GM23338 (cell line): ENCODE measurements around the gene DENND5A. TPM values are rescaled to one million over a fixed set of nuclear protein-coding genes. Genes with fewer than 3 reads are reported as not detected.

Source experiments
- ATAC-seq: fragments of 200-7000 bp; cut with Tn5 transposase; 3 replicates; pipeline ENCODE4 v1.9.1; 2020
- DNase-seq: peaks from one replicate; pipeline ENCODE4 v3.0.0-alpha.2; 2015; ENCODE audit warnings: low spot score
- H2AFZ ChIP-seq: fragments of 200-600 bp; sonication (generic); 2 replicates; pipeline ENCODE4 v1.8.0; 2016; ENCODE audit warnings: antibody characterized with exemption, mild to moderate bottlenecking, moderate library complexity
- H3F3A ChIP-seq: fragments of 200-600 bp; sonication (generic); replicated peaks from 2 replicates; pipeline ENCODE4 v1.8.0; 2017; ENCODE audit warnings: antibody characterized with exemption, mixed run types, low read depth
- H3K27ac ChIP-seq: fragments of 200-600 bp; sonication (generic); 2 replicates; pipeline ENCODE4 v1.6.1; 2016; ENCODE audit warnings: low read depth
- H3K27me3 ChIP-seq: fragments of 200-600 bp; sonication (generic); 2 replicates; pipeline ENCODE4 v1.8.0; 2016; ENCODE audit warnings: mild to moderate bottlenecking, mixed run types, moderate library complexity; ENCODE audit not compliant: insufficient read depth
- H3K36me3 ChIP-seq: fragments of 200-600 bp; sonication (generic); 2 replicates; pipeline ENCODE4 v1.8.0; 2016; ENCODE audit warnings: mild to moderate bottlenecking; ENCODE audit not compliant: insufficient read depth
- H3K4me1 ChIP-seq: fragments of 200-600 bp; sonication (generic); 2 replicates; pipeline ENCODE4 v1.8.0; 2016; ENCODE audit warnings: mild to moderate bottlenecking, moderate library complexity; ENCODE audit not compliant: insufficient read depth
- H3K4me2 ChIP-seq: fragments of 200-600 bp; sonication (generic); 2 replicates; pipeline ENCODE4 v1.7.1; 2017; ENCODE audit warnings: mixed run types
- H3K4me3 ChIP-seq: fragments of 200-600 bp; sonication (generic); 2 replicates; pipeline ENCODE4 v1.6.1; 2016; ENCODE audit warnings: mixed run types
- H3K79me2 ChIP-seq: fragments of 200-600 bp; sonication (generic); replicated peaks from 2 replicates; pipeline ENCODE4 v1.8.0; 2017; ENCODE audit warnings: mild to moderate bottlenecking; ENCODE audit not compliant: insufficient read depth
- H3K9me2 ChIP-seq: fragments of 200-600 bp; sonication (generic); 2 replicates; pipeline ENCODE4 v1.8.0; 2017; ENCODE audit not compliant: insufficient read depth
- H4K20me1 ChIP-seq: fragments of 200-600 bp; sonication (generic); replicated peaks from 2 replicates; pipeline ENCODE4 v1.8.0; 2017; ENCODE audit warnings: mild to moderate bottlenecking; ENCODE audit not compliant: insufficient read depth
- H3K27ac Mint-ChIP-seq: 2 replicates; pipeline ENCODE4 v1.8.0; 2020; ENCODE audit warnings: inconsistent platforms, mild to moderate bottlenecking, moderate library complexity, mixed read lengths
- H3K27me3 Mint-ChIP-seq: 3 replicates; pipeline ENCODE4 v1.8.0; 2022; ENCODE audit warnings: low read depth, mild to moderate bottlenecking, moderate library complexity, mixed read lengths, inconsistent platforms; ENCODE audit not compliant: insufficient read depth, poor library complexity
- H3K36me3 Mint-ChIP-seq: 3 replicates; pipeline ENCODE4 v1.8.0; 2021; ENCODE audit warnings: low read depth, mild to moderate bottlenecking, inconsistent platforms, moderate library complexity, mixed read lengths
- H3K4me1 Mint-ChIP-seq: 3 replicates; pipeline ENCODE4 v1.8.0; 2020; ENCODE audit warnings: mild to moderate bottlenecking, inconsistent platforms, mixed read lengths
- H3K4me3 Mint-ChIP-seq: 3 replicates; pipeline ENCODE4 v1.8.0; 2021; ENCODE audit warnings: moderate library complexity, mild to moderate bottlenecking, inconsistent platforms, mixed read lengths
- H3K9me3 Mint-ChIP-seq: 3 replicates; pipeline ENCODE4 v1.8.0; 2020; ENCODE audit warnings: moderate library complexity, mild to moderate bottlenecking, inconsistent platforms, mixed read lengths
- CREB1 ChIP-seq: fragments of 250-450 bp; sonication (Bioruptor Pico); IDR thresholded peaks from 2 replicates; pipeline ENCODE4 v1.5.0; 2020; ENCODE audit warnings: low read depth, mild to moderate bottlenecking, moderate library complexity
- EZH2 ChIP-seq: fragments of 200-600 bp; sonication (generic); IDR thresholded peaks from one replicate; pipeline ENCODE4 v1.8.0; 2017; ENCODE audit warnings: antibody characterized with exemption, mild to moderate bottlenecking, low read depth; ENCODE audit not compliant: unreplicated experiment
- EZH2phosphoT487 ChIP-seq: fragments of 200-600 bp; sonication (generic); IDR thresholded peaks from one replicate; pipeline ENCODE4 v1.8.1; 2018; ENCODE audit warnings: antibody characterized with exemption; ENCODE audit not compliant: unreplicated experiment
- JUNB ChIP-seq: IDR thresholded peaks from one replicate; pipeline ENCODE4 v1.6.1; 2016; ENCODE audit warnings: antibody characterized with exemption; ENCODE audit not compliant: unreplicated experiment
- NANOG ChIP-seq: IDR thresholded peaks from 2 replicates; pipeline ENCODE4 v1.6.1; 2016; ENCODE audit warnings: antibody characterized with exemption, borderline replicate concordance
- STAT1 ChIP-seq: IDR thresholded peaks from one replicate; pipeline ENCODE4 v1.6.1; 2016; ENCODE audit warnings: antibody characterized with exemption; ENCODE audit not compliant: unreplicated experiment
- ZNF114 ChIP-seq: fragments of 250-450 bp; sonication (Bioruptor Pico); IDR thresholded peaks from 2 replicates; pipeline ENCODE4 v1.5.0; 2020; ENCODE audit warnings: mild to moderate bottlenecking, moderate library complexity
- ZNF331 ChIP-seq: fragments of 250-450 bp; sonication (Bioruptor Pico); IDR thresholded peaks from 2 replicates; pipeline ENCODE4 v1.5.0; 2020; ENCODE audit warnings: low read depth, mild to moderate bottlenecking, moderate library complexity
- polyA plus RNA-seq: library from polyadenylated mRNA; unstranded; fragments of >200 nt; fragmentation: Nextera tagmentation; extraction: Ambion mirVana; gene quantifications from 2 replicates; pipeline ENCODE4 v1.2.1, GENCODE V29; 2016
- total RNA-seq: library from RNA; depleted of rRNA; stranded (reverse); fragments of >200 nt; shearing (Covaris generic); gene quantifications from 2 replicates; pipeline ENCODE4 v1.2.3, GENCODE V29; 2014
- TF ChIP-seq, protein P1 (sequence below), 2 experiments: fragments of 200-600 bp in 1 of 2; sonication (generic) in 1 of 2; conservative IDR thresholded peaks; 2 replicates each; pipeline versions ENCODE4 v1.5.1 to v1.6.1; 2016 to 2017; ENCODE audit warnings: antibody characterized with exemption in 2 of 2, low read depth in 2 of 2, mild to moderate bottlenecking in 2 of 2, moderate library complexity in 1 of 2
- TF ChIP-seq, protein P2 (sequence below): IDR thresholded peaks from one replicate; pipeline ENCODE4 v1.6.1; 2018; ENCODE audit warnings: antibody characterized with exemption; ENCODE audit not compliant: unreplicated experiment
- TF ChIP-seq, protein P3 (sequence below): IDR thresholded peaks from 2 replicates; pipeline ENCODE4 v1.6.1; 2016; ENCODE audit warnings: antibody characterized with exemption

Gene DENND5A
- total and polyA plus RNA-seq, 2 experiments from 2014 or later: 28.1 to 56.3 TPM

DNA sequence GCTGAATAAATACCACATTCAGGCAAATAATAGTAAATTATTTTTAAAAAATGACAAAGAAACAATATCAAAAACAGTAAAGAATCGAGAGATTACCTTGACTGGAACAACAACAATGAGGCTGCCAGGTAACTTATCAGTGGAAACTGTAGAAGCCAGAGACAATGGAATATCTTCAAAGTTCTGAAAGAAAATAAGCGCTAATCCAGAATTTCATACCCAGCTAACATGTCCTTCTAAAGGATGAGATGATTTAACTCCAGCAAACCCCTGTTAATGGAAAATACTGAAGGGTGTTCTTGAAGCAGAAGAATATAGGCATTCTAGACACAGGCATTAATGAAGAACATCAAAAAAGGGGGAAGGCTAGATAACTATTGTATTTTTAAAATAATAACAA lies 153.1 kb downstream of the DENND5A start:
- DNase-seq (no peak), ATAC-seq (no peak)
- peaks cover 11% of the 10 kb centered on the region for H3K36me3 ChIP-seq
- Mint-ChIP-seq H3K4me3 (no peak overlapping the region), H3K9me3 (peaks cover 29% of the 10 kb centered on the region), H3K27ac (no peak overlapping the region), H3K4me1 (no peaks in the 10 kb centered on the region), H3K36me3 (peaks cover 16% of the 10 kb centered on the region; the same call in 2 of the 3 replicates), H3K27me3 (no peaks in the 10 kb centered on the region)
- H3K27ac ChIP-seq: no peak overlapping the region
- H4K20me1 ChIP-seq: no peaks in the 10 kb centered on the region
- no peaks in the 10 kb centered on the region for H3K4me1 ChIP-seq
- H3K4me2 ChIP-seq: no peak overlapping the region
- no peak overlapping the region for H2AFZ ChIP-seq
- H3K79me2 ChIP-seq: no peaks in the 10 kb centered on the region
- no peak overlapping the region for H3K4me3 ChIP-seq
- no peaks in the 10 kb centered on the region for H3K9me2 ChIP-seq
- H3K27me3 ChIP-seq: no peaks in the 10 kb centered on the region
- TF ChIP-seq, protein P1, sequence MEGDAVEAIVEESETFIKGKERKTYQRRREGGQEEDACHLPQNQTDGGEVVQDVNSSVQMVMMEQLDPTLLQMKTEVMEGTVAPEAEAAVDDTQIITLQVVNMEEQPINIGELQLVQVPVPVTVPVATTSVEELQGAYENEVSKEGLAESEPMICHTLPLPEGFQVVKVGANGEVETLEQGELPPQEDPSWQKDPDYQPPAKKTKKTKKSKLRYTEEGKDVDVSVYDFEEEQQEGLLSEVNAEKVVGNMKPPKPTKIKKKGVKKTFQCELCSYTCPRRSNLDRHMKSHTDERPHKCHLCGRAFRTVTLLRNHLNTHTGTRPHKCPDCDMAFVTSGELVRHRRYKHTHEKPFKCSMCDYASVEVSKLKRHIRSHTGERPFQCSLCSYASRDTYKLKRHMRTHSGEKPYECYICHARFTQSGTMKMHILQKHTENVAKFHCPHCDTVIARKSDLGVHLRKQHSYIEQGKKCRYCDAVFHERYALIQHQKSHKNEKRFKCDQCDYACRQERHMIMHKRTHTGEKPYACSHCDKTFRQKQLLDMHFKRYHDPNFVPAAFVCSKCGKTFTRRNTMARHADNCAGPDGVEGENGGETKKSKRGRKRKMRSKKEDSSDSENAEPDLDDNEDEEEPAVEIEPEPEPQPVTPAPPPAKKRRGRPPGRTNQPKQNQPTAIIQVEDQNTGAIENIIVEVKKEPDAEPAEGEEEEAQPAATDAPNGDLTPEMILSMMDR (conservative IDR thresholded peaks at IDR 0.05; ENCODE audit: low read depth in 2 of 2): no peak
- TF ChIP-seq CREB1 (CRISPR knock-in tag): no peak
- TF ChIP-seq STAT1: no peak
- TF ChIP-seq EZH2: no peak
- H3F3A ChIP-seq: no peaks in the 10 kb centered on the region

DNA sequence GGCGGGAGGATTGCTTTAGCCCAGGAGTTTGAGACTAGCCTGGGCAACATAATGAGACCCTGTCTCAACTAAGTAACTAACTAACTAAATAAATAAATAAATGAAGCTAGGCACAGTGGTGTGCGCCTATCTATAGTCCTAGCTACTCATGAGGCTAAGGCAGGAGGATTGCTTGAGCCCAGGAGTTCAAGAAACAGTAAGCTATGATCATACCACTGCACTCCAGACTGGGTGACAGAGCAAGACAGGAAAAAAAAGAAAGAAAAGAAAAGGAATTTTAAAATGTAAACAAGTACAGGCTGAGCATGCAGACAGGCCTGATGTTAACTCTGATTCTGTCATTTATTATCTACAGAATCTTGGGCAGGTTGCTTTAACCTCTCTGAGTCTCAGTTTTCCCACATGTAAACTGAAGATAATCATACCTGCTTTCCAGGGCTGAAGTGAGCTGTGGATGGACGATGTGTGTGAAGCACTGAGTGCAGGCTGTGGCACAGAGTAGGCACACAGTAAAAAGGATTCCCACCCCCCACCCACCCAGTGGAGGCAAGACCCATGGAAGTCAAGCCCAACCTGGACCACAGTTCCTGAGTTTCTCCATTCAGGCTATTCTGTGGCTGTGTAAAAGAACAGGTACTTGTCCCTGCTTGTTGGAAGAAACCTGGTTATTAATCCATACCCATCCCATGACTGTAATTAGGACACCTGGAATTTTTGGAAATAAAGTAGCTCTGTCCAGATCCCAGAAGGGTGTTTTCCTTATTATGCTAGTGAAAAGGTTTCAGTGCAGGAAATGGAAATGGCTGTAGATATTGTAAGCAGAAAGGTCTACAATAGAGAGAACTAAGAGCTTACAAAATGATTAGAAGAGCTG lies 155.1 kb downstream of the DENND5A start:
- Histone ChIP-seq H3F3A (no peaks in the 10 kb centered on the region), H3K9me2 (no peaks in the 10 kb centered on the region), H3K27ac (no peak overlapping the region), H3K36me3 (peaks cover 11% of the 10 kb centered on the region), H3K27me3 (no peaks in the 10 kb centered on the region), H2AFZ (no peak overlapping the region), H3K4me1 (no peaks in the 10 kb centered on the region), H3K4me3 (no peak overlapping the region), H4K20me1 (no peaks in the 10 kb centered on the region), H3K79me2 (no peaks in the 10 kb centered on the region), H3K4me2 (no peak overlapping the region)
- peaks cover 16% of the 10 kb centered on the region; the same call in 2 of the 3 replicates for H3K36me3 Mint-ChIP-seq
- DNase-seq (no peak), ATAC-seq (no peak)
- no peak overlapping the region for H3K27ac Mint-ChIP-seq
- H3K27me3 Mint-ChIP-seq: no peaks in the 10 kb centered on the region
- no peak overlapping the region for H3K4me3 Mint-ChIP-seq
- H3K9me3 Mint-ChIP-seq: peaks cover 29% of the 10 kb centered on the region
- no peaks in the 10 kb centered on the region for H3K4me1 Mint-ChIP-seq
- TF ChIP-seq STAT1: no peak
- no peak for TF ChIP-seq CREB1 (CRISPR knock-in tag)
- no peak for TF ChIP-seq EZH2
- TF ChIP-seq, protein P2, sequence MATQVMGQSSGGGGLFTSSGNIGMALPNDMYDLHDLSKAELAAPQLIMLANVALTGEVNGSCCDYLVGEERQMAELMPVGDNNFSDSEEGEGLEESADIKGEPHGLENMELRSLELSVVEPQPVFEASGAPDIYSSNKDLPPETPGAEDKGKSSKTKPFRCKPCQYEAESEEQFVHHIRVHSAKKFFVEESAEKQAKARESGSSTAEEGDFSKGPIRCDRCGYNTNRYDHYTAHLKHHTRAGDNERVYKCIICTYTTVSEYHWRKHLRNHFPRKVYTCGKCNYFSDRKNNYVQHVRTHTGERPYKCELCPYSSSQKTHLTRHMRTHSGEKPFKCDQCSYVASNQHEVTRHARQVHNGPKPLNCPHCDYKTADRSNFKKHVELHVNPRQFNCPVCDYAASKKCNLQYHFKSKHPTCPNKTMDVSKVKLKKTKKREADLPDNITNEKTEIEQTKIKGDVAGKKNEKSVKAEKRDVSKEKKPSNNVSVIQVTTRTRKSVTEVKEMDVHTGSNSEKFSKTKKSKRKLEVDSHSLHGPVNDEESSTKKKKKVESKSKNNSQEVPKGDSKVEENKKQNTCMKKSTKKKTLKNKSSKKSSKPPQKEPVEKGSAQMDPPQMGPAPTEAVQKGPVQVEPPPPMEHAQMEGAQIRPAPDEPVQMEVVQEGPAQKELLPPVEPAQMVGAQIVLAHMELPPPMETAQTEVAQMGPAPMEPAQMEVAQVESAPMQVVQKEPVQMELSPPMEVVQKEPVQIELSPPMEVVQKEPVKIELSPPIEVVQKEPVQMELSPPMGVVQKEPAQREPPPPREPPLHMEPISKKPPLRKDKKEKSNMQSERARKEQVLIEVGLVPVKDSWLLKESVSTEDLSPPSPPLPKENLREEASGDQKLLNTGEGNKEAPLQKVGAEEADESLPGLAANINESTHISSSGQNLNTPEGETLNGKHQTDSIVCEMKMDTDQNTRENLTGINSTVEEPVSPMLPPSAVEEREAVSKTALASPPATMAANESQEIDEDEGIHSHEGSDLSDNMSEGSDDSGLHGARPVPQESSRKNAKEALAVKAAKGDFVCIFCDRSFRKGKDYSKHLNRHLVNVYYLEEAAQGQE: no peak
- TF ChIP-seq JUNB: no peak
- no peak for TF ChIP-seq NANOG
- TF ChIP-seq, protein P3, sequence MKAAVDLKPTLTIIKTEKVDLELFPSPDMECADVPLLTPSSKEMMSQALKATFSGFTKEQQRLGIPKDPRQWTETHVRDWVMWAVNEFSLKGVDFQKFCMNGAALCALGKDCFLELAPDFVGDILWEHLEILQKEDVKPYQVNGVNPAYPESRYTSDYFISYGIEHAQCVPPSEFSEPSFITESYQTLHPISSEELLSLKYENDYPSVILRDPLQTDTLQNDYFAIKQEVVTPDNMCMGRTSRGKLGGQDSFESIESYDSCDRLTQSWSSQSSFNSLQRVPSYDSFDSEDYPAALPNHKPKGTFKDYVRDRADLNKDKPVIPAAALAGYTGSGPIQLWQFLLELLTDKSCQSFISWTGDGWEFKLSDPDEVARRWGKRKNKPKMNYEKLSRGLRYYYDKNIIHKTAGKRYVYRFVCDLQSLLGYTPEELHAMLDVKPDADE: no peak
- TF ChIP-seq, protein P1 (conservative IDR thresholded peaks at IDR 0.05; ENCODE audit: low read depth in 2 of 2): no peak
- TF ChIP-seq ZNF114 (CRISPR knock-in tag): no peak
- no peak for TF ChIP-seq EZH2phosphoT487
- TF ChIP-seq ZNF331: no peak
